Measurements from ENCODE around the gene JAK1.

- TF ChIP-seq POLR2A (IDR thresholded peaks at IDR 0.05) (no peak), CTCF (IDR thresholded peaks at IDR 0.05) (no peak)
Measured at GRCh38 chr1:64838486-64838885, 127.9 kb downstream of the JAK1 start.
